Activated T-helper 9 cell treated with anti-CD3 and anti-CD28 coated beads, Interleukin-2, amount 50 U/mL, for 16 hours (primary cell): ENCODE data around the gene ERLIN1.

Experiments used
- DNase-seq: peaks from one replicate; pipeline ENCODE4 v3.0.0-alpha.2; 2020; ENCODE audit warnings: low read depth

Gene ERLIN1

GRCh38 chr10:100172349-100172748, 13.5 kb downstream of the ERLIN1 start:
- DNase-seq, result no peak

GRCh38 chr10:100168313-100168643, 17.6 kb downstream of the ERLIN1 start:
- DNase-seq, result no peak

- DNase-seq, result no peak
Measured at GRCh38 chr10:100167553-100168312, 18.1 kb downstream of the ERLIN1 start.

- no peak for DNase-seq
Measured at GRCh38 chr10:100163704-100164621, 21.9 kb downstream of the ERLIN1 start.

GRCh38 chr10:100162696-100163095, 23.1 kb downstream of the ERLIN1 start:
- no peak for DNase-seq

- DNase-seq, result no peak
Measured at GRCh38 chr10:100158044-100158805, 27.6 kb downstream of the ERLIN1 start.

GRCh38 chr10:100157156-100157555, 28.7 kb downstream of the ERLIN1 start:
- DNase-seq, result no peak

GRCh38 chr10:100155936-100156335, 29.9 kb downstream of the ERLIN1 start:
- no peak for DNase-seq

GRCh38 chr10:100154666-100155065, 31.2 kb downstream of the ERLIN1 start:
- no peak for DNase-seq

- DNase-seq, result no peak
Measured at GRCh38 chr10:100153239-100153825, 32.5 kb downstream of the ERLIN1 start.

GRCh38 chr10:100151723-100152300, 34.0 kb downstream of the ERLIN1 start:
- no peak for DNase-seq

- peak; percentile 10 for DNase-seq
Measured at GRCh38 chr10:100148353-100149211, 37.2 kb downstream of the ERLIN1 start.

GRCh38 chr10:100146875-100147650, 38.8 kb downstream of the ERLIN1 start:
- DNase-seq, result no peak

- no peak for DNase-seq
Measured at GRCh38 chr10:100146398-100146797, 39.4 kb downstream of the ERLIN1 start.

- no peak for DNase-seq
Measured at GRCh38 chr10:100143756-100144155, 42.1 kb downstream of the ERLIN1 start.

GRCh38 chr10:100141446-100142087, 44.3 kb downstream of the ERLIN1 start:
- DNase-seq, result no peak

- no peak for DNase-seq
Measured at GRCh38 chr10:100140070-100140469, 45.8 kb downstream of the ERLIN1 start.

- DNase-seq, result no peak
Measured at GRCh38 chr10:100138921-100139496, 46.8 kb downstream of the ERLIN1 start.

GRCh38 chr10:100135486-100135885, 50.3 kb downstream of the ERLIN1 start:
- no peak for DNase-seq
